Breast epithelium (tissue), 3 donors: ENCODE measurements around the gene ARID1A.

Source experiments
- CTCF ChIP-seq, 3 donors: fragments of 450-650 bp; IDR thresholded peaks; one replicate each; pipeline ENCODE4 v1.5.1; 2016 to 2017; ENCODE audit warnings: antibody characterized with exemption in 3 of 3, mild to moderate bottlenecking in 3 of 3, moderate library complexity in 3 of 3
- POLR2A ChIP-seq: fragments of 450-650 bp; IDR thresholded peaks from one replicate; pipeline ENCODE4 v1.6.1; 2016; ENCODE audit warnings: antibody characterized with exemption, mild to moderate bottlenecking, moderate library complexity

DNA sequence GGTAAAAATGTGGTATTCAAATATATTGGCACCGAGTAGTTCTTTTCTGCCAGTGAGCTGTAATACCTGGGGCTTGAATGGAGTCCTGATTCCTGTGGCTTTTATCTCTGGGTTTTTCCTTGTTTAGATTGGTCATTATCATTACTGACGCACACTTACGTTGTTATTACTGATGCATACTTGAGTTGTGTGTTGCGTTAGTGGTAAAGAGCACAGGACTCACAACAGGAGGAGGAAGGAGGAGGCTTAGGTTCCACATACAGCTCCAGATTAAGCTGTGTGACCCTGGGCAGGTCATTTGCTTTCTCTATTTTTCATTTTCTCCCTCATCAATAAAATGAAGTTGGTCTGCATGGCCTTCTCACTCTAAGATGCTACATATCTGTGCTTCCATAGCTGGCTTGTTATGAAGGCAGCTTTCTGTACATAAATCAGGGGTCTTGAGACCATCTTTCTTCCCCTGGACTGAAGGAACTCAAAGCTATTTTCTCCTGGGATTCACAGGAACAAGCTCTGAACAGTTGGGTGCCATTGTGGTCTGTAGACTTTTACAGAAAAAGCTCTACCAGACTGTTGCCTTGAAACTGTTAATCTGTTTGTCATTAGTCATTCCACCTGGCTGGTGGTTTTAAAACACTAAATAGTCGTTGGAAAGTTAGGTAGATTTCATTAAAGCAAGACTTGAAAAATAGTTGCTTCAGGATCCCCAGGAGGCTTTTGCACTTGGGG lies 5.6 kb downstream of the ARID1A start:
- TF ChIP-seq CTCF (IDR thresholded peaks at IDR 0.05) (no peak), POLR2A (no peak)
